OCI-LY7 (cell line): ENCODE data around the gene NOB1.

ENCODE experiments used
- EZH2phosphoT487 ChIP-seq: fragments of 200-600 bp; sonication (generic); IDR thresholded peaks from 2 replicates; pipeline ENCODE4 v1.6.1; 2018; ENCODE audit warnings: low read depth, borderline replicate concordance, mild to moderate bottlenecking, mixed run types, antibody characterized with exemption, low read length, moderate library complexity, mixed read lengths
- TF ChIP-seq, protein P1 (sequence below): fragments of 200-600 bp; sonication (generic); conservative IDR thresholded peaks from 2 replicates; pipeline ENCODE4 v1.5.1; 2014; ENCODE audit warnings: mild to moderate bottlenecking, antibody characterized with exemption, low read length, moderate library complexity, mixed read lengths

GRCh38 chr16:69794486-69794885 lies 39.8 kb upstream of the NOB1 start:
- TF ChIP-seq, protein P1, sequence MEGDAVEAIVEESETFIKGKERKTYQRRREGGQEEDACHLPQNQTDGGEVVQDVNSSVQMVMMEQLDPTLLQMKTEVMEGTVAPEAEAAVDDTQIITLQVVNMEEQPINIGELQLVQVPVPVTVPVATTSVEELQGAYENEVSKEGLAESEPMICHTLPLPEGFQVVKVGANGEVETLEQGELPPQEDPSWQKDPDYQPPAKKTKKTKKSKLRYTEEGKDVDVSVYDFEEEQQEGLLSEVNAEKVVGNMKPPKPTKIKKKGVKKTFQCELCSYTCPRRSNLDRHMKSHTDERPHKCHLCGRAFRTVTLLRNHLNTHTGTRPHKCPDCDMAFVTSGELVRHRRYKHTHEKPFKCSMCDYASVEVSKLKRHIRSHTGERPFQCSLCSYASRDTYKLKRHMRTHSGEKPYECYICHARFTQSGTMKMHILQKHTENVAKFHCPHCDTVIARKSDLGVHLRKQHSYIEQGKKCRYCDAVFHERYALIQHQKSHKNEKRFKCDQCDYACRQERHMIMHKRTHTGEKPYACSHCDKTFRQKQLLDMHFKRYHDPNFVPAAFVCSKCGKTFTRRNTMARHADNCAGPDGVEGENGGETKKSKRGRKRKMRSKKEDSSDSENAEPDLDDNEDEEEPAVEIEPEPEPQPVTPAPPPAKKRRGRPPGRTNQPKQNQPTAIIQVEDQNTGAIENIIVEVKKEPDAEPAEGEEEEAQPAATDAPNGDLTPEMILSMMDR, result no peak
- no peak for TF ChIP-seq EZH2phosphoT487
